CD4-positive, alpha-beta T cell (primary cell): ENCODE results near the gene OR10P1. TPM values are rescaled to one million over a fixed set of nuclear protein-coding genes. Genes with fewer than 3 reads are reported as not detected.
A peak's percentile ranks its signal among the peaks of the same experiment; 100 is the strongest.

ENCODE experiments used
- ATAC-seq: fragments of 200-7000 bp; cut with Tn5 transposase; one replicate; pipeline ENCODE4 v1.10.0; 2022; ENCODE audit warnings: mild to moderate bottlenecking; ENCODE audit not compliant: poor library complexity
- CTCF ChIA-PET: fragments of 350-600 bp; sonication (Branson Sonifier 250); formaldehyde crosslinking; loops from one replicate; lab custom pipeline; 2021; ENCODE audit warnings: antibody characterized with exemption, inconsistent platforms; lab: Charles Lee
- POLR2A ChIA-PET: fragments of 350-600 bp; sonication (Branson Sonifier 250); formaldehyde crosslinking; loops from one replicate; lab custom pipeline; 2021; ENCODE audit warnings: antibody characterized with exemption, inconsistent platforms; lab: Charles Lee
- DNase-seq, 14 experiments: peaks; one replicate each; pipeline ENCODE4 v3.0.0-alpha.2; 2013 to 2020; ENCODE audit warnings: mixed read lengths in 2 of 14
- H3K27ac ChIP-seq, 2 donors: one replicate each; pipeline versions ENCODE4 v1.5.1 to v1.7.0; 2013; ENCODE audit warnings: low read length in 2 of 2, low read depth in 1 of 2, mild to moderate bottlenecking in 1 of 2
- H3K27me3 ChIP-seq, 2 experiments: 1 replicate in 1 of 2; 2 replicates in 1 of 2; pipeline versions ENCODE4 v1.6.1 to v1.7.0; 2013; ENCODE audit warnings: low read length in 2 of 2, control low read depth in 1 of 2, mild to moderate bottlenecking in 1 of 2, moderate library complexity in 1 of 2; ENCODE audit not compliant: insufficient read depth in 2 of 2, control insufficient read depth in 1 of 2
- H3K36me3 ChIP-seq: one replicate; pipeline ENCODE4 v1.6.1; 2013; ENCODE audit warnings: low read length, control low read depth; ENCODE audit not compliant: insufficient read depth
- H3K4me1 ChIP-seq: one replicate; pipeline ENCODE4 v1.6.1; 2013; ENCODE audit warnings: low read length, control low read depth; ENCODE audit not compliant: insufficient read depth
- H3K4me3 ChIP-seq: one replicate; pipeline ENCODE4 v1.5.1; 2013; ENCODE audit warnings: mild to moderate bottlenecking, low read length, moderate library complexity
- H3K9me3 ChIP-seq, 2 experiments: 1 replicate in 1 of 2; 2 replicates in 1 of 2; pipeline versions ENCODE4 v1.6.1 to v1.7.0; 2013; ENCODE audit warnings: low read length in 2 of 2, mild to moderate bottlenecking in 2 of 2, control low read depth in 1 of 2, moderate library complexity in 1 of 2; ENCODE audit not compliant: control insufficient read depth in 1 of 2, insufficient read depth in 1 of 2
- H3K27ac Mint-ChIP-seq: one replicate; pipeline ENCODE4 v1.8.0; 2020; ENCODE audit warnings: mixed read lengths
- H3K27me3 Mint-ChIP-seq: one replicate; pipeline ENCODE4 v1.8.0; 2021; ENCODE audit warnings: mixed read lengths
- H3K36me3 Mint-ChIP-seq: one replicate; pipeline ENCODE4 v1.8.0; 2021; ENCODE audit warnings: low read depth, mixed read lengths
- H3K4me1 Mint-ChIP-seq: one replicate; pipeline ENCODE4 v1.8.0; 2021; ENCODE audit warnings: low read depth, mixed read lengths
- H3K4me3 Mint-ChIP-seq: one replicate; pipeline ENCODE4 v1.8.0; 2020; ENCODE audit warnings: mild to moderate bottlenecking, mixed read lengths
- H3K9me3 Mint-ChIP-seq: one replicate; pipeline ENCODE4 v1.8.0; 2020; ENCODE audit warnings: mixed read lengths
- CTCF ChIP-seq: fragments of 200-600 bp; IDR thresholded peaks from one replicate; pipeline ENCODE4 v1.8.0; 2022; ENCODE audit warnings: antibody characterized with exemption, mild to moderate bottlenecking
- intact Hi-C, 2 experiments: fragments of 100-400 bp; cut with DNase I in 1 of 2; cut with micrococcal nuclease in 1 of 2; formaldehyde crosslinking; loops; one replicate each; pipeline versions ENCODE4 v1.15.1 to v1.9.0; 2023 to 2025; cut with DNase I, micrococcal nuclease
- total RNA-seq, 174 experiments: library from RNA in 2 of 174; stranded (reverse) in 2 of 174; gene quantifications; one replicate each; pipeline ENCODE4 v1.2.3 and lab custom pipeline; 2021 to 2026

Gene OR10P1
- total RNA-seq, 2 experiments from 2014 or later = not detected

- ChIA-PET CTCF (interaction anchor here (1.3 kb wide), 1 partner anchor 12 kb away, joined by 3 read pairs; no protein-coding TSS in a partner anchor), POLR2A (no interaction called here)
- Mint-ChIP-seq H3K27me3 (peaks cover 5% of the 10 kb centered on the region), H3K27ac (no peak overlapping the region), H3K4me3 (no peak overlapping the region), H3K36me3 (no peaks in the 10 kb centered on the region), H3K9me3 (no peaks in the 10 kb centered on the region), H3K4me1 (no peaks in the 10 kb centered on the region)
- DNase-seq (no peak), ATAC-seq (no peak)
- H3K4me3 ChIP-seq = no peak overlapping the region
- peaks cover 0 to 2% of the 10 kb centered on the region in 2 experiments for H3K27me3 ChIP-seq
- intact Hi-C loops = loop anchor here in 1 of 2 experiments (10.0 kb wide), 2 partner anchors 76 to 474 kb away; no protein-coding TSS in a partner anchor
- H3K36me3 ChIP-seq = no peaks in the 10 kb centered on the region
- H3K4me1 ChIP-seq = peaks cover 4% of the 10 kb centered on the region
- TF ChIP-seq CTCF = no peak
- no peaks in the 10 kb centered on the region for H3K9me3 ChIP-seq
- no peak overlapping the region for H3K27ac ChIP-seq
These were observed 22.1 kb downstream of the OR10P1 start for GRCh38 chr12:55658635-55659391.

DNA sequence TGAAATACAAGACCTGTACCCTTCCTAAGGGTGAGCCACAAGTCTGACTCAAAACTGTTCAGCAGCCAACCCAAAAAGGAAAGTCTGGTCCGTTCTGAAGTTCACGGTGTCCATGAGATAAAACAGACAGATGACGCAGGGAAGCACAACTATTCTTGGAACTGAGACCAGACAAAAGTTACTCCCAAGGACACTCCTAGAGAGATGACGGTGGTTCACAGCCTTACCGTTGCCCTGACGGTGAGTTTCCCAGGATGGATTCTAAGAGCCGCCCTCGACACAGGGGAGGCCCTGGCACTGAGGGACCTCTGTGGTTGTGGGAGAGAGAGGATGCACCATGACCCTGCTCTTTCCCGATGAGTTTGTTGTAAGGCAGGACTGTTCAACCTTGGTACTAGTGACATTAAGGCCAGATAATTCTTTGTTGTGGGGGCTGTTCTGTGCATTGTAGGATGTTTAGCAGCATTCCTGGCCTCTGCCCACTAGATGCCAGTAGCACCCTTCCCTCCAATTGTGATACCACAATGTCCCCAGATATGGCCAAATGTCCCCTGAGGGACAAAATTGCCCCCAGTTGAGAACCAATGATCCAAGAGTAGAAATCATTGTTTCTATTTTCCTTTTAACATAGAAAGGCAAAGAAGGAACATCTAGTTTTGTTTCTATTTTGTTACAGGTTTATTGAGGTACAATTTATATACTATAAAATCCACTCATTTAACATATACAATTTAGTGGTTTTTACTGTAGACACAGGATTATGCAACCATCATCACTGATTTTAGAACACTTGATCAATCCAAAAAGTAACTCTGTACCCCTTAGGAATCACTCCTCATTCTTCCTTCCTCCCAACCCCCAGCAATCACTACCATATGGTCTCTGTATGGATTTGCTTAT is 23.0 kb downstream of the OR10P1 start:
- Mint-ChIP-seq H3K27ac (no peak overlapping the region), H3K27me3 (peaks cover 5% of the 10 kb centered on the region), H3K4me3 (no peak overlapping the region), H3K36me3 (no peaks in the 10 kb centered on the region), H3K9me3 (no peaks in the 10 kb centered on the region), H3K4me1 (no peaks in the 10 kb centered on the region)
- POLR2A ChIA-PET = no interaction called here
- Histone ChIP-seq H3K4me1 (peaks cover 4% of the 10 kb centered on the region), H3K9me3 (no peaks in the 10 kb centered on the region), H3K27ac (no peak overlapping the region), H3K36me3 (no peaks in the 10 kb centered on the region), H3K4me3 (no peak overlapping the region), H3K27me3 (peaks cover 0 to 2% of the 10 kb centered on the region in 2 experiments)
- intact Hi-C loops = loop anchor here in 1 of 2 experiments (10.0 kb wide), 2 partner anchors 75 to 475 kb away; no protein-coding TSS in a partner anchor
- no peak for TF ChIP-seq CTCF
- no peak for ATAC-seq
- DNase-seq = peak in 1 of 14 experiments; percentile 20
- CTCF ChIA-PET = interaction anchor here (1.3 kb wide), 1 partner anchor 13 kb away, joined by 3 read pairs; no protein-coding TSS in a partner anchor

DNA sequence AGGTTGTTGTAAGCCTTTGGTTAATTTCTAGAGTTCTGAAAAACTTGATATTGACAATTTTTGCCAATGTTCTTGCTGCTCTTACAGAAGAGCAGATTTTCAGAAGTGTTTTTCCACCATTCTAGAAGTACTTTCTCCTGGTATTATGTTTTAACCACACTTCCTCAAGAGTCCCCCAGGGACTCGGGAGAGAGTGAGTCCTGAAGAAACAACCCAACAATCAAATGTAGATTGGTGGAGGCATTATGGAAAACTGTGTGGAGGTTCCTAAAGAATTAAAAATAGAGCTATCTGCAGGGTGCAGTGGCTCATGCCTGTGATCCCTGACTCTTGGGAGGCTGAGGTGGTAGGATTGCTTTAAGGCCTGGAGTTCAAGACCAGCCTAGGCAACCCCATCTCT is 26.7 kb downstream of the OR10P1 start:
- intact Hi-C loops = no loop called here
- Mint-ChIP-seq H3K4me3 (no peak overlapping the region), H3K9me3 (no peaks in the 10 kb centered on the region), H3K4me1 (no peaks in the 10 kb centered on the region), H3K27ac (no peak overlapping the region), H3K36me3 (no peaks in the 10 kb centered on the region), H3K27me3 (no peaks in the 10 kb centered on the region)
- no peaks in the 10 kb centered on the region for H3K27me3 ChIP-seq
- no peak overlapping the region for H3K4me3 ChIP-seq
- H3K9me3 ChIP-seq = no peaks in the 10 kb centered on the region
- CTCF ChIA-PET = interaction anchor here (1.5 kb wide), 1 partner anchor 17 kb away, joined by 4 read pairs; no protein-coding TSS in a partner anchor
- POLR2A ChIA-PET = no interaction called here
- no peaks in the 10 kb centered on the region for H3K36me3 ChIP-seq
- ATAC-seq (no peak), DNase-seq (no peak)
- H3K4me1 ChIP-seq = no peaks in the 10 kb centered on the region
- no peak overlapping the region for H3K27ac ChIP-seq
- TF ChIP-seq CTCF = no peak
